Sigmoid colon (tissue), 7 donors: ENCODE measurements around the gene TRPM3. TPM values are rescaled to one million over a fixed set of nuclear protein-coding genes. Genes with fewer than 3 reads are reported as not detected.

Source experiments
- DNase-seq: peaks from one replicate; pipeline ENCODE4 v3.0.0-alpha.2; 2019
- H3K27ac ChIP-seq, 4 donors: fragments of 200-600 bp; sonication (generic); one replicate each; pipeline ENCODE4 v1.5.1; 2016 to 2019; ENCODE audit warnings: mild to moderate bottlenecking in 1 of 4
- H3K27me3 ChIP-seq, 3 donors: fragments of 200-600 bp; sonication (generic); one replicate each; pipeline ENCODE4 v1.5.1; 2019; ENCODE audit warnings: mild to moderate bottlenecking in 1 of 3
- H3K36me3 ChIP-seq, 4 donors: fragments of 200-600 bp; sonication (generic); one replicate each; pipeline ENCODE4 v1.5.1; 2016 to 2019
- H3K4me1 ChIP-seq, 4 donors: fragments of 200-600 bp; sonication (generic); one replicate each; pipeline ENCODE4 v1.5.1; 2017 to 2019
- H3K4me3 ChIP-seq, 4 donors: fragments of 200-600 bp; sonication (generic); one replicate each; pipeline ENCODE4 v1.5.1; 2017 to 2019; ENCODE audit warnings: mild to moderate bottlenecking in 2 of 4, moderate library complexity in 1 of 4
- H3K9me3 ChIP-seq, 4 donors: fragments of 200-600 bp in 3 of 4; sonication (generic) in 3 of 4; one replicate each; pipeline versions ENCODE4 v1.5.1 to v1.6.1; 2013 to 2019
- EP300 ChIP-seq, 4 donors: sonication (generic); formaldehyde crosslinking; IDR thresholded peaks; one replicate each; pipeline ENCODE4 v1.6.1; 2017; ENCODE audit warnings: antibody characterized with exemption in 4 of 4
- POLR2A ChIP-seq, 2 donors: fragments of 450-650 bp; IDR thresholded peaks; one replicate each; pipeline ENCODE4 v1.6.1; 2016; ENCODE audit warnings: antibody characterized with exemption in 2 of 2, mild to moderate bottlenecking in 2 of 2, moderate library complexity in 2 of 2
- POLR2AphosphoS5 ChIP-seq, 4 donors: sonication (generic); formaldehyde crosslinking; IDR thresholded peaks; one replicate each; pipeline ENCODE4 v1.6.1; 2017; ENCODE audit warnings: antibody characterized with exemption in 4 of 4
- WGBS, 2 donors: extraction: QIAGEN DNeasy Blood & Tissue Kit; methylation state at CpG; one replicate each; pipeline ENCODE4 v1.1.7; 2013; 5-methylcytosine and 5-hydroxymethylcytosine counted together
- intact Hi-C: fragments of 100-400 bp; cut with DNase I; formaldehyde crosslinking; loops from one replicate; pipeline ENCODE4 v1.15.1; 2023
- polyA plus RNA-seq, 3 donors: library from polyadenylated mRNA; stranded (reverse); fragments of 200-250 nt; gene quantifications; one replicate each; pipeline ENCODE4 v1.2.3, GENCODE V29; 2013
- total RNA-seq, 4 donors: library from RNA; depleted of rRNA; stranded (reverse); fragments of >200 nt; gene quantifications; one replicate each; pipeline ENCODE4 v1.1.0, GENCODE V29; 2016
- TF ChIP-seq, protein P1 (sequence below), 4 experiments: fragments of 450-650 bp in 3 of 4; fragments of 200-600 bp in 1 of 4; IDR thresholded peaks; one replicate each; pipeline ENCODE4 v1.5.1; 2016 to 2019; ENCODE audit warnings: antibody characterized with exemption in 4 of 4, mild to moderate bottlenecking in 3 of 4, moderate library complexity in 2 of 4
- donor health status: healthy with polysubstance abuse.
- donor health status: Bipolar disorder and iron deficiency.
- donor health status: healthy.

Gene TRPM3
- total and polyA plus RNA-seq, 7 donors, result 0.07 to 1.8 (median 0.41) TPM; not detected in 2

DNA sequence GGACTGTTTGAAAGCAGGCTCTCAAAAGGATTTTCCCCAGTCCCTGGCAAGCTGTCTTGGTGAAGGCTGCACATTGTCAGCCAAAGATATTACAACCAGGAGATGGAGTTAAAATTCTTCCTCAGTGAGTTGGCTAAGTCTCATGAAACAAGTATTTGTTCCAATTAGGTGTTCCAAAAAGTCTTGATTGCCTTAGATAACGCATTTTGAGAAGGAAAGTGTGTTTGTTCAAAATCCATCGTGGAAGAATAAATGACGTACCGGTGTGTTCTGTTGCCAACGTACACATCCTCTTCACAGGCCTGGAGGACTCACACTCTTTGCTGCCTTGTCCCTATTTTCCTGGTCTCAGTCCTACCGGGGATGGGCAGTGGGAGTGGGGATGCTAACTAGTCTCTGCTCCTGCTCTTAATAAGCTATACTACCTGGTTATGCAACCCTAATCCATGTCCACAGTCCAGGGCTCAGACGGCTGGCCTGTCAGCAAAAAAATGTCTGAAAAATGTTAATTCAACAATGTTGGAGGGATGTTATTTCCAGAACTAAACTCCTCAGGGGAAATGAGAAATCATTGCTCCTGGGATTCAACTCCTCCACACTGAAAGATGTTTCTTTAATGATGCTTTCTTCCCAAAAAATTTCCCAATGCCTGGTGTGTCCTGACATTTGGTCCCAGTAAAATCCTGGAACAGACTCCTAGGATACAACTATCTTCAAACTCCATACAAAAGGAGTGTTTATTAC, 531.7 kb downstream of the TRPM3 start:
- peaks cover 0 to 65% (median 54%) of the 10 kb centered on the region in 4 donors for H3K4me1 ChIP-seq
- intact Hi-C loops, result loop anchor here (2.0 kb wide), 1 partner anchor 109 kb away; no protein-coding TSS in a partner anchor
- 74 to 77% methylated on average over 7 of the region's 7 CpGs for WGBS, 2 donors
- no peak for TF ChIP-seq POLR2A (IDR thresholded peaks at IDR 0.05)
- peak in 3 of 4 donors; percentile 79 to 92 (median 85) for TF ChIP-seq EP300 (IDR thresholded peaks at IDR 0.05)
- TF ChIP-seq POLR2AphosphoS5 (IDR thresholded peaks at IDR 0.05), result peak; percentile 71 to 88 (median 87)
- H3K4me3 ChIP-seq, result no peak overlapping the region
- DNase-seq, result peak; percentile 88
- no peaks in the 10 kb centered on the region for H3K27me3 ChIP-seq
- H3K9me3 ChIP-seq, result no peaks in the 10 kb centered on the region
- peak overlapping the region; percentile 84 to 95 (median 88) for H3K27ac ChIP-seq
- H3K36me3 ChIP-seq, result no peaks in the 10 kb centered on the region

DNA sequence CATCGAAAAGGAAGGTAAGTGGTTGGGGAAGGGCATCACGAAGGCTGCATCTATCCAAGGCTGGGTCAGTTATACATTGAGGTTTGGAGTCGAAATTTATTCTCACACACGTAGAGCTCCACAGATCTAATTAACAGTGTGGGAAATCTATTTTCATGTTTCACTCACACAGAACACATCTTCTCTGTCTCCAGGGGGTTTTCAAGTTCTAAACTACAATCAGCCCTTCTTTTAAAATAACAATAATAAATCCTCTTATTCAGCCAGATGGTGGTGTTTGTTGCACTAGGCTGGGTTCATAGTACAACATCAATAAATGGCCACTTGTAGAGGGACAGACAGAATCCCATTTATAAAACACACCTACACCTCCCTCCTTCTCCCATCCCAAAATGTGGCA, 532.4 kb downstream of the TRPM3 start:
- no peak for TF ChIP-seq EP300 (IDR thresholded peaks at IDR 0.05)
- TF ChIP-seq, protein P1, sequence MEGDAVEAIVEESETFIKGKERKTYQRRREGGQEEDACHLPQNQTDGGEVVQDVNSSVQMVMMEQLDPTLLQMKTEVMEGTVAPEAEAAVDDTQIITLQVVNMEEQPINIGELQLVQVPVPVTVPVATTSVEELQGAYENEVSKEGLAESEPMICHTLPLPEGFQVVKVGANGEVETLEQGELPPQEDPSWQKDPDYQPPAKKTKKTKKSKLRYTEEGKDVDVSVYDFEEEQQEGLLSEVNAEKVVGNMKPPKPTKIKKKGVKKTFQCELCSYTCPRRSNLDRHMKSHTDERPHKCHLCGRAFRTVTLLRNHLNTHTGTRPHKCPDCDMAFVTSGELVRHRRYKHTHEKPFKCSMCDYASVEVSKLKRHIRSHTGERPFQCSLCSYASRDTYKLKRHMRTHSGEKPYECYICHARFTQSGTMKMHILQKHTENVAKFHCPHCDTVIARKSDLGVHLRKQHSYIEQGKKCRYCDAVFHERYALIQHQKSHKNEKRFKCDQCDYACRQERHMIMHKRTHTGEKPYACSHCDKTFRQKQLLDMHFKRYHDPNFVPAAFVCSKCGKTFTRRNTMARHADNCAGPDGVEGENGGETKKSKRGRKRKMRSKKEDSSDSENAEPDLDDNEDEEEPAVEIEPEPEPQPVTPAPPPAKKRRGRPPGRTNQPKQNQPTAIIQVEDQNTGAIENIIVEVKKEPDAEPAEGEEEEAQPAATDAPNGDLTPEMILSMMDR (IDR thresholded peaks at IDR 0.05), result no peak
- TF ChIP-seq POLR2A (IDR thresholded peaks at IDR 0.05), result no peak
- no peak for TF ChIP-seq POLR2AphosphoS5 (IDR thresholded peaks at IDR 0.05)
- Histone ChIP-seq H3K36me3 (no peaks in the 10 kb centered on the region), H3K27ac (peak overlapping the region; percentile 84 to 95 (median 88)), H3K4me3 (no peak overlapping the region), H3K27me3 (no peaks in the 10 kb centered on the region), H3K4me1 (peaks cover 0 to 65% (median 53%) of the 10 kb centered on the region in 4 donors), H3K9me3 (no peaks in the 10 kb centered on the region)
- DNase-seq, result no peak
- WGBS, 2 donors, result 87 to 91% methylated on average over 4 of the region's 4 CpGs
- intact Hi-C loops, result loop anchor here (2.0 kb wide), 1 partner anchor 108 kb away; no protein-coding TSS in a partner anchor

DNA sequence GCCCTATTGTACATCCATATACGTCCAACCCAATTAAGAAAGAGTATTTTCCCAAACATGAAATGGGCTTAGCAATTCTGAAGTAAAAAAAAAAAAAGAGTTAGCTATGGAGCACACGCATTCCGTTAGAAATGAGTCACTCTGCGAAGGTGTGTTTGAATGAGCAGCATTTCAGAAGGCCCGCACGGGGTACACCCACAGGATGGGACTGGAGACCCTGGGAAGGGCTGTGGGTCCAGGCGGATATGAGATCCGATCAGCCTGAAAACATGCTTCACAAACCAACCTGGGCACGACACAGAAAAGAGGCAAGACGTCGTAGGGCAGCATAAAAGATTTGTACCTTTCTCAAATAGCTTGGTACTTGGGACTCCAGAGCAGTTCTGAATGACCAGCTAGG, 533.0 kb downstream of the TRPM3 start:
- intact Hi-C loops, result loop anchor here (2.0 kb wide), 1 partner anchor 108 kb away; no protein-coding TSS in a partner anchor
- no peaks in the 10 kb centered on the region for H3K36me3 ChIP-seq
- H3K27me3 ChIP-seq, result no peaks in the 10 kb centered on the region
- DNase-seq, result no peak
- H3K27ac ChIP-seq, result peak overlapping the region; percentile 84 to 95 (median 88)
- WGBS, 2 donors, result 85 to 92% methylated on average over 11 of the region's 11 CpGs
- H3K4me1 ChIP-seq, result peaks cover 0 to 65% (median 53%) of the 10 kb centered on the region in 4 donors
- TF ChIP-seq, protein P1 (IDR thresholded peaks at IDR 0.05), result no peak
- TF ChIP-seq POLR2A (IDR thresholded peaks at IDR 0.05) (no peak), POLR2AphosphoS5 (IDR thresholded peaks at IDR 0.05) (no peak), EP300 (IDR thresholded peaks at IDR 0.05) (no peak)
- no peaks in the 10 kb centered on the region for H3K9me3 ChIP-seq
- H3K4me3 ChIP-seq, result no peak overlapping the region

DNA sequence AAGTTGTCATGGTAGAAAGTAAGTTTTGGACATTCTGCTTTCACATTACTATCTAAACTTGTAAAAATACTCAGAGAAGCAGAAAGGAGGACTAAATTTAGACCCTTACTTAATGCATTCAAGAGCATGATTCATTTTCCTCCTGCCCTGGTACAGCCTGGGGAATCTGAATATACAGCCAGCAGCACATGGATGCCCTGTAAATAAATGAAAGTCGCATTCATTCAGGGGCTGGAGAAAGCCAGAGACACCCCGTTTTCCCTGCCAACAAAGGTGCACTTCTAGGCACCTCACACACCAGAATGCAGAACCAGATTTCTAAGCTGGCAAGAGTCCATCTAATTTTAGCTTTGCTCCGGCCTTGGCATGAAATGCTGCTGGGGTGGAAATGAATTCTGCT, 534.2 kb downstream of the TRPM3 start:
- H3K4me1 ChIP-seq, result peaks cover 0 to 65% (median 53%) of the 10 kb centered on the region in 4 donors
- no peaks in the 10 kb centered on the region for H3K27me3 ChIP-seq
- H3K27ac ChIP-seq, result peak overlapping the region; percentile 84 to 95 (median 88)
- TF ChIP-seq, protein P1 (IDR thresholded peaks at IDR 0.05), result no peak
- peak; percentile 45 to 74 (median 64) for TF ChIP-seq POLR2AphosphoS5 (IDR thresholded peaks at IDR 0.05)
- peak in 3 of 4 donors; percentile 37 to 77 (median 52) for TF ChIP-seq EP300 (IDR thresholded peaks at IDR 0.05)
- intact Hi-C loops, result no loop called here
- 70 to 74% methylated on average over 3 of the region's 3 CpGs for WGBS, 2 donors
- H3K4me3 ChIP-seq, result no peak overlapping the region
- peak; percentile 77 for DNase-seq
- no peaks in the 10 kb centered on the region for H3K9me3 ChIP-seq
- H3K36me3 ChIP-seq, result no peaks in the 10 kb centered on the region

DNA sequence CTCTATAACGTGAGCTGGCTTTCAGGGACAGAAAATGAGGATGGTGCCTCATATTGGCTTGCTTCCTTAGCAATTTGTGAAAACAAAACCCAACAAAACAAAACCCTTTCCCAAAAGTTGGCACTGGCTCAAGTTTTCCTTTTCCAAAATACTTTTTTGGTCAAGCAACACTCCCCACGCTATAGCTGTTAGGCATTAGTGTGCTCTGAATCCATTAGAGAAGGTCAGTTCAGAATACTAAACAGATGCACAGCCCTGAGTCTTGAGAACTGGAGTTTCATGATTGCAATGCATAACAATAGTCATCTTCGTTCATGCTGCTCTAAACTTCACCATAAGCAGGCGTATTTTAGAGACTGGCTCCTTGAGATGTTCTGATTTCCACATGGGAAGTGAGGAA, 534.9 kb downstream of the TRPM3 start:
- H3K4me1 ChIP-seq, result peaks cover 0 to 58% (median 51%) of the 10 kb centered on the region in 4 donors
- no peak for DNase-seq
- 80% methylated on average over 4 of the region's 4 CpGs for WGBS, 2 donors
- H3K27me3 ChIP-seq, result no peaks in the 10 kb centered on the region
- intact Hi-C loops, result no loop called here
- H3K9me3 ChIP-seq, result no peaks in the 10 kb centered on the region
- TF ChIP-seq POLR2AphosphoS5 (IDR thresholded peaks at IDR 0.05) (peak in 1 of 4 donors; percentile 21), EP300 (IDR thresholded peaks at IDR 0.05) (peak in 1 of 4 donors; percentile 21), POLR2A (IDR thresholded peaks at IDR 0.05) (no peak)
- TF ChIP-seq, protein P1 (IDR thresholded peaks at IDR 0.05), result no peak
- no peaks in the 10 kb centered on the region for H3K36me3 ChIP-seq
- H3K27ac ChIP-seq, result peak overlapping the region; percentile 84 to 95 (median 88)
- no peak overlapping the region for H3K4me3 ChIP-seq
